GM12878 (cell line): ENCODE results near the gene SPATA20. TPM values are rescaled to one million over a fixed set of nuclear protein-coding genes. Genes with fewer than 3 reads are reported as not detected.

Experiments used
- ATAC-seq: fragments of 200-7000 bp; cut with Tn5 transposase; 3 replicates; pipeline ENCODE4 v1.9.1; 2020; ENCODE audit warnings: mild to moderate bottlenecking, moderate library complexity
- BruUV-seq: library from RNA; stranded (reverse); fragments of 400-500 nt; replicated peaks from 2 replicates; lab custom pipeline; 2021; lab: Mats Ljungman, UMichigan
- CTCF ChIA-PET: fragments of 300-600 bp; sonication (Branson Sonifier 250); formaldehyde crosslinking; extraction: SDS; loops from one replicate; lab custom pipeline; 2021; ENCODE audit warnings: inconsistent platforms; lab: Yijun Ruan, JAX
- POLR2A ChIA-PET: fragments of 350-600 bp; formaldehyde crosslinking; extraction: SDS; loops from one replicate; lab custom pipeline; 2021; ENCODE audit warnings: inconsistent platforms; lab: Charles Lee
- RAD21 ChIA-PET: fragments of 300-600 bp; sonication (Branson Sonifier 250); formaldehyde crosslinking; loops from one replicate; lab custom pipeline; 2023; ENCODE audit warnings: antibody characterized with exemption; ENCODE audit not compliant: unreplicated experiment; lab: Charles Lee
- SMC1A ChIA-PET: fragments of 300-600 bp; sonication (Branson Sonifier 250); formaldehyde crosslinking; loops from one replicate; lab custom pipeline; 2023; ENCODE audit not compliant: unreplicated experiment, uncharacterized antibody; lab: Charles Lee
- DNase-seq: peaks from one replicate; pipeline ENCODE4 v3.0.0-alpha.2; 2011; ENCODE audit warnings: low read depth, low spot score
- FAIRE-seq: peaks from 3 replicates; lab custom pipeline; 2011; peaks lifted over from hg19 to GRCh38; lab: Jason Lieb, UNC
- H2AFZ ChIP-seq: 2 replicates; pipeline ENCODE4 v1.6.0; 2011; ENCODE audit warnings: low read depth, low read length, control low read depth; ENCODE audit not compliant: control insufficient read depth
- H3K27ac ChIP-seq: 2 replicates; pipeline ENCODE4 v1.5.1; 2011; ENCODE audit warnings: control low read depth; ENCODE audit not compliant: control insufficient read depth, insufficient read depth
- H3K27me3 ChIP-seq, 2 experiments: replicated peaks in 1 of 2; 2 replicates each; pipeline versions ENCODE4 v1.6.0 to v1.6.1; 2011; ENCODE audit warnings: low read length in 1 of 2; ENCODE audit not compliant: control insufficient read depth in 2 of 2, insufficient read depth in 2 of 2
- H3K36me3 ChIP-seq, 2 experiments: 2 replicates each; pipeline ENCODE4 v1.5.1; 2011; ENCODE audit warnings: low read length in 1 of 2; ENCODE audit not compliant: control insufficient read depth in 2 of 2, insufficient read depth in 2 of 2
- H3K4me1 ChIP-seq: 2 replicates; pipeline ENCODE4 v1.6.1; 2011; ENCODE audit warnings: mild to moderate bottlenecking, low read length, moderate library complexity, mixed read lengths; ENCODE audit not compliant: control insufficient read depth, insufficient read depth
- H3K4me2 ChIP-seq: 2 replicates; pipeline ENCODE4 v1.6.0; 2011; ENCODE audit warnings: control low read depth; ENCODE audit not compliant: control insufficient read depth, insufficient read depth
- H3K4me3 ChIP-seq: fragments of 200-600 bp; sonication (generic); 2 replicates; pipeline ENCODE4 v1.5.1; 2016
- H3K79me2 ChIP-seq: 2 replicates; pipeline ENCODE4 v1.6.0; 2011; ENCODE audit warnings: low read length; ENCODE audit not compliant: control insufficient read depth, insufficient read depth
- H3K9ac ChIP-seq: 2 replicates; pipeline ENCODE4 v1.8.0; 2011; ENCODE audit warnings: low read length, control low read depth, mixed read lengths; ENCODE audit not compliant: control insufficient read depth, insufficient read depth
- H3K9me3 ChIP-seq: replicated peaks from 3 replicates; pipeline ENCODE4 v1.5.1; 2011; ENCODE audit warnings: mild to moderate bottlenecking, low read length; ENCODE audit not compliant: control insufficient read depth, insufficient read depth
- H4K20me1 ChIP-seq: 2 replicates; pipeline ENCODE4 v1.6.0; 2011; ENCODE audit not compliant: control insufficient read depth, insufficient read depth
- CHD4 ChIP-seq: fragments of 200-600 bp; sonication (generic); IDR thresholded peaks from 2 replicates; pipeline ENCODE4 v1.6.1; 2016; ENCODE audit warnings: mild to moderate bottlenecking
- KLF5 ChIP-seq: fragments of 450-650 bp; IDR thresholded peaks from 2 replicates; pipeline ENCODE4 v1.6.1; 2014; ENCODE audit warnings: mild to moderate bottlenecking; ENCODE audit not compliant: partially characterized antibody
- RAD51 ChIP-seq: fragments of 450-650 bp; IDR thresholded peaks from 2 replicates; pipeline ENCODE4 v1.6.1; 2016; ENCODE audit warnings: moderate library complexity, mild to moderate bottlenecking, inconsistent platforms
- TCF3 ChIP-seq: IDR thresholded peaks from 2 replicates; pipeline ENCODE4 v1.6.1; 2012; ENCODE audit warnings: low read depth, mild to moderate bottlenecking, low read length, borderline replicate concordance; ENCODE audit not compliant: insufficient read depth
- ZNF622 ChIP-seq: fragments of 450-650 bp; IDR thresholded peaks from 2 replicates; pipeline ENCODE4 v1.6.1; 2017; ENCODE audit warnings: mild to moderate bottlenecking, inconsistent platforms
- WGBS: methylation state at CpG from one replicate; pipeline ENCODE4 v1.1.6; 2016; ENCODE audit warnings: low lambda C conversion rate; ENCODE audit not compliant: insufficient replicate concordance, insufficient coverage; ENCODE audit errors: missing lambda C conversion rate; 5-methylcytosine and 5-hydroxymethylcytosine counted together
- in situ Hi-C: fragments of 300-500 bp; cut with MboI; formaldehyde crosslinking; loops from 9 replicates; pipeline ENCODE4 v1.14.3; 2018; ENCODE audit warnings: mixed read lengths
- intact Hi-C: fragments of 100-400 bp; cut with micrococcal nuclease; formaldehyde crosslinking; loops from one replicate; pipeline ENCODE4 v1.14.2; 2022; ENCODE audit not compliant: unreplicated experiment
- polyA plus RNA-seq, 11 experiments: library from polyadenylated mRNA; depleted of rRNA in 4 of 11; unstranded in 6 of 11; stranded (reverse) in 5 of 11; fragments of >200 nt; fragmentation: Nextera tagmentation in 4 of 11; fragmentation: Illumina TruSeq in 1 of 11; extraction: Ambion mirVana in 4 of 11; extraction: Trizol in 1 of 11; gene quantifications; 1 replicate in 1 of 11; 2 replicates in 10 of 11; pipeline versions ENCODE4 v1.2.1 to v1.2.3, GENCODE V29; 2011 to 2016; ENCODE audit warnings: inconsistent platforms in 2 of 11, missing spikeins in 2 of 11, low read depth in 1 of 11
- total RNA-seq, 4 experiments: library from RNA; depleted of rRNA in 3 of 4; stranded (reverse); fragments of >200 nt in 3 of 4; fragmentation: Illumina TruSeq in 1 of 4; extraction: Trizol in 1 of 4; gene quantifications; 2 replicates each; pipeline versions ENCODE4 v1.2.1 to v1.2.3, GENCODE V29; 2013 to 2021
- TF ChIP-seq, protein P1 (sequence below): IDR thresholded peaks from 2 replicates; pipeline ENCODE4 v1.6.1; 2011; ENCODE audit warnings: low read depth, mild to moderate bottlenecking, low read length, moderate library complexity, borderline replicate concordance; ENCODE audit errors: extremely low read depth
- TF ChIP-seq, protein P2 (sequence below): fragments of 150-350 bp; IDR thresholded peaks from 2 replicates; pipeline ENCODE4 v1.6.1; 2016; ENCODE audit warnings: low read depth, low read length

The SPATA20 gene
- total and polyA plus RNA-seq, 10 of the 15 experiments (the other 5 are each of a cell fraction or from before 2014, with no cell fraction given): 2.1 to 69.8 (median 26.6) TPM

DNA sequence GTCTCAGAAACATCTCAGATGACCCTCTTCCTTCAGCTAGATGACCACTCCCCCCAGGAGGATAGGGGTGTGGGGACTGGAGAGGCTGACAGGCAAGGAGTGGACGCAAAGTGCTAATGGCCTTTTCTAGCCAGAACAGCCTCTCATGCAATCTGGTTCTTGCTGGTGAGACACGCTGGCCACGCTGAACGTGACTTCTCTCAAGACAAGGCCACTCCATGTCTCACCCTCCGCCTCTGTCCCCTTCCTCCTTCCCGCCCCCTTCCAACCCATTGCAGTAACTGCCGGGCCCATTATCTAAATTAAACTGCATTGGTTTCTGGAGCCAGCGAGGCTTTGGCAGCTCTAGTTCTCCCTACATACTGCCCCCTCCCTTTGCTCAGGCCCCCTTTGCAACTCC is 23.1 kb downstream of the SPATA20 start:
- BruUV-seq: no TSS peak
- RAD21 ChIA-PET: no interaction called here

More for the DNA sequence above, 23.1 kb downstream of the SPATA20 start:
- intact Hi-C loops (no loop called here), in situ Hi-C loops (no loop called here)
- TF ChIP-seq, protein P1, sequence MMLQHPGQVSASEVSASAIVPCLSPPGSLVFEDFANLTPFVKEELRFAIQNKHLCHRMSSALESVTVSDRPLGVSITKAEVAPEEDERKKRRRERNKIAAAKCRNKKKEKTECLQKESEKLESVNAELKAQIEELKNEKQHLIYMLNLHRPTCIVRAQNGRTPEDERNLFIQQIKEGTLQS: no peak
- no peak for TF ChIP-seq CHD4
- TF ChIP-seq KLF5: no peak
- TF ChIP-seq TCF3: no peak
- no peak for TF ChIP-seq ZNF622
- no peak for TF ChIP-seq RAD51
- TF ChIP-seq, protein P2, sequence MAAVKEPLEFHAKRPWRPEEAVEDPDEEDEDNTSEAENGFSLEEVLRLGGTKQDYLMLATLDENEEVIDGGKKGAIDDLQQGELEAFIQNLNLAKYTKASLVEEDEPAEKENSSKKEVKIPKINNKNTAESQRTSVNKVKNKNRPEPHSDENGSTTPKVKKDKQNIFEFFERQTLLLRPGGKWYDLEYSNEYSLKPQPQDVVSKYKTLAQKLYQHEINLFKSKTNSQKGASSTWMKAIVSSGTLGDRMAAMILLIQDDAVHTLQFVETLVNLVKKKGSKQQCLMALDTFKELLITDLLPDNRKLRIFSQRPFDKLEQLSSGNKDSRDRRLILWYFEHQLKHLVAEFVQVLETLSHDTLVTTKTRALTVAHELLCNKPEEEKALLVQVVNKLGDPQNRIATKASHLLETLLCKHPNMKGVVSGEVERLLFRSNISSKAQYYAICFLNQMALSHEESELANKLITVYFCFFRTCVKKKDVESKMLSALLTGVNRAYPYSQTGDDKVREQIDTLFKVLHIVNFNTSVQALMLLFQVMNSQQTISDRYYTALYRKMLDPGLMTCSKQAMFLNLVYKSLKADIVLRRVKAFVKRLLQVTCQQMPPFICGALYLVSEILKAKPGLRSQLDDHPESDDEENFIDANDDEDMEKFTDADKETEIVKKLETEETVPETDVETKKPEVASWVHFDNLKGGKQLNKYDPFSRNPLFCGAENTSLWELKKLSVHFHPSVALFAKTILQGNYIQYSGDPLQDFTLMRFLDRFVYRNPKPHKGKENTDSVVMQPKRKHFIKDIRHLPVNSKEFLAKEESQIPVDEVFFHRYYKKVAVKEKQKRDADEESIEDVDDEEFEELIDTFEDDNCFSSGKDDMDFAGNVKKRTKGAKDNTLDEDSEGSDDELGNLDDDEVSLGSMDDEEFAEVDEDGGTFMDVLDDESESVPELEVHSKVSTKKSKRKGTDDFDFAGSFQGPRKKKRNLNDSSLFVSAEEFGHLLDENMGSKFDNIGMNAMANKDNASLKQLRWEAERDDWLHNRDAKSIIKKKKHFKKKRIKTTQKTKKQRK: no peak
- H4K20me1 ChIP-seq: no peaks in the 10 kb centered on the region
- ChIA-PET POLR2A (interaction anchor here (0.6 kb wide), 1 partner anchor 1008 kb away, joined by 3 read pairs; no protein-coding TSS in a partner anchor), CTCF (no interaction called here), SMC1A (no interaction called here)
- no peak overlapping the region for H3K4me3 ChIP-seq
- H3K27me3 ChIP-seq: no peaks in the 10 kb centered on the region; a peak in 4 of 4 replicates
- H3K36me3 ChIP-seq: no peaks in the 10 kb centered on the region
- H3K4me2 ChIP-seq: no peak overlapping the region
- no peak overlapping the region for H3K9ac ChIP-seq
- FAIRE-seq: no peak
- H3K27ac ChIP-seq: no peak overlapping the region
- no peaks in the 10 kb centered on the region for H3K79me2 ChIP-seq
- no peaks in the 10 kb centered on the region for H3K4me1 ChIP-seq
- H3K9me3 ChIP-seq: no peaks in the 10 kb centered on the region
- no peak overlapping the region for H2AFZ ChIP-seq
- no peak for DNase-seq
- ATAC-seq: no peak
- 34% methylated on average over 7 of the region's 8 CpGs for WGBS
